PC-3 (cell line): ENCODE results near the gene DGKZ.

Experiments used
- CTCF ChIP-seq: fragments of 300-600 bp; sonication (generic); conservative IDR thresholded peaks from 2 replicates; pipeline ENCODE4 v1.5.1; 2017; ENCODE audit warnings: antibody characterized with exemption, low read depth, mild to moderate bottlenecking, low read length
- EZH2 ChIP-seq: fragments of 300-600 bp; sonication (generic); IDR thresholded peaks from one replicate; pipeline ENCODE4 v1.6.1; 2017; ENCODE audit warnings: antibody characterized with exemption, mild to moderate bottlenecking, low read length; ENCODE audit not compliant: unreplicated experiment
- EZH2phosphoT487 ChIP-seq: fragments of 300-600 bp; sonication (generic); IDR thresholded peaks from 2 replicates; pipeline ENCODE4 v1.6.1; 2018; ENCODE audit warnings: mild to moderate bottlenecking, antibody characterized with exemption, low read length, borderline replicate concordance

GRCh38 chr11:46420513-46420912, 73.2 kb downstream of the DGKZ start:
- TF ChIP-seq CTCF (no peak), EZH2phosphoT487 (no peak), EZH2 (no peak)
